ENCODE measurements around the gene GOLT1A.

GRCh38 chr1:204219971-204220616 is 6.3 kb upstream of the GOLT1A start:
- TF ChIP-seq CTCF (IDR thresholded peaks at IDR 0.05) (no peak), EZH2 (IDR thresholded peaks at IDR 0.05; ENCODE audit: borderline replicate concordance, insufficient read depth, low read depth, low read length, poor library complexity, severe bottlenecking) (no peak)
